ENCODE results near the gene SUPT7L.
"Not testable (repeated sequence)": the region's sequence is repeated elsewhere in the genome, so short reads cannot be mapped to it uniquely, and the experiment has no call there.

SUPT7L gene

DNA sequence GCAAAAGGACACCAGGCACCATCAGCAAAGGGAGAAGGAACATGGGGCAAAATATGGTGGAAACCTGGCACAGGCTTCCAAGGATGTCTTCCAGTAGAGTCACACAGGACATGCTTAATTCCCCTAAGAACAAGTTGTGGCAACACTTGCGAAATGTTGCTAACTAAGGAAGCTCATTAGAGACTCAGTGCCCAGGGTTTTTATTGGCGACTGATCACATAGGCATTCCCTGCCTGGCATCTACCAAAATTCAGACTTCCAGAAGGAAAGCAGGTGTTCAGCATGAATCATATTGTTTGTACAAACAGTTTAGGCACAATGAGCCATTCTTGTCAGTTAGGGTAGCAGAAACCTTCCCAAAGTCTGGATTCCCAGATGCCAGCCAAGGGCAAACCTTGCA lies 26.0 kb upstream of the SUPT7L start:
- Histone ChIP-seq H3K27ac (peak overlapping the region in 1 of 21 experiments; percentile 34), H3K4me3 (no peak overlapping the region)

DNA sequence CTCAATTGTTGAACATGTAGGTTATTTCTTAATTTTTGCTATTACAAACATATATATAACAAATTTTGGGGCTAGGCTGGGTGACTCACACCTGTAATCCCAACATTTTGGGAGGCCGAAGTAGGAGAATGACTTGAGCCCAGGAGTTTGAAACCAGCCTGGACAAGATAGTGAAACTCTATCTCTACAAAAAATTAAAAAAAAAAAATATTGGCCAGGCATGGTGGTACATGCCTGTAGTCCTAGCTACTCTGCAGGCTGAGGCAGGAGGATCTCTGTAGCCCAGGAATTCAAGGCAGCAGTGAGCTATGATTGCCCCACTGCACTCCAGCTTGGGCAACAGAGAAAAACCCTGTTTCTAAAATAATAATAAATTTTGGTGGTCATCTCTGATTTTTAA lies 23.8 kb upstream of the SUPT7L start:
- peak overlapping the region in 6 of 21 experiments; percentile 5 to 65 (median 37) for H3K27ac ChIP-seq
- H3K4me3 ChIP-seq: no peak overlapping the region

DNA sequence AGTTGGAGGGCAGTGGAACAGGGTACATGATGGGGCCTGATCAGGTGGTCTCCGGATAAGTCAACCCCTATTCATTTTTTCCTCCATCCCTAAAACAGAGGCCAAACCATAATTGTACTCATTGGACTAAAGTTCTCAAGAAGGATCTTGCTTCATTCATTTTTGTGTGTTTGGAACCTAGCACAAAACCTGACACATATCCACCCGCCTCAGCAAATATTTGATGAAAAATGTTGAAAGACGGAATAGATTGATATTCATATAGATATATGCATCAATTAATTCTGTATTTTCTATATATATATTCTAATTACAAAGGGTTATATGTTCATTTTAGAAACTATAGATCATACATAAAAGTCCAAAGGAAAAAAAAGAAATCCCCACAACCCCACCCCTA lies 22.2 kb upstream of the SUPT7L start:
- Histone ChIP-seq H3K27ac (peak overlapping the region in 5 of 21 experiments; percentile 25 to 70 (median 38)), H3K4me3 (no peak overlapping the region)

DNA sequence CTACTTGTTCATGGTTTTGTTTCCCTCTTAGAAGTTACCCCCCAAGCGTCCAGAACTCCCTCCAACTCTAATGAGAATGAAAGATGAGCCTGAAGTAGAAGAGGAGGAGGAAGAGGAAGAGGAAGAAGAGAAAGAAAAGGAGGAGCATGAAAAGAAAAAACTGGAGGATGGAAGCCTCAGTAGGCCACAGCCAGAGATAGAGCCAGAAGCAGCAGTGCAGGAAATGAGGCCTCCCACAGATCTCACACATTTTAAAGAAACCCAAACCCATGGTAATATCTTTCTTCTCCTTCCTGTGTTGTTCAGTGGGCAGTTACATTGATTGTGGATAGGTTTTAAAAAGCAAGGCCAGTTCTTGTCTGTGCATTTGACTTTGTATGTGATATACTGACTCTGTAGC lies 21.6 kb upstream of the SUPT7L start:
- H3K27ac ChIP-seq: peak overlapping the region in 6 of 21 experiments; percentile 22 to 70 (median 46)
- not testable (repeated sequence) for H3K4me3 ChIP-seq

DNA sequence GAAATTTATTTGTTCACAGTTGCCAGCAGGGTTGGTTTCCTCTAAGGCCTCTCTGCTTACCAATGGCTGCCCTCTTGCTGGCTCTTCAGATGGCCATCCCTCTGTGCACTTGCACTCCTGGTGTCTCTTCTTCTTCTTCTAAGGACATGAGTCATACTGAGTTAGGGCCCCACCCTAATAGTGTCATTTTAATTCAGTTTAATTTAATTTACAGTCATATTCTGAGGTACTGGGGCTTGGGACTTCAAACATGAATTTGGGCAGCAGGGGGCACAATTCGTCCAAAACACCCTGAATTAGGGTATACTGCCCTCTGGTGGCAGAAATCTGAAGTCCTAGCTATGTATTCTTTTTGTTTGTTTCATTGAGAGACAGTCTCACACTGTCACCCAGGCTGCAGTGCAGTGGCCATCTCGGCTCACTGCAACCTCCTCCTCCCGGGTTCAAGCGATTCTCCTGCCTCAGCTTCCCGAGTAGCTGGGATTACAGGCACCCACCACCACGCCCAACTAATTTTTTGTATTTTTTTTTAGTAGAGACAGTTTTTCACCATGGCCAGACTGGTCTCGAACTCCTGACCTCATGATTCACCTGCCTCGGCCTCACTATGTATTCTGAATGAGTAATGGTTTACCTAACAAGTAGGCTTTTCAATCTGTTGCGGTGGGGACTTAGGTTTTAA lies 20.1 kb upstream of the SUPT7L start:
- Histone ChIP-seq H3K27ac (peak overlapping the region in 12 of 21 experiments; percentile 0 to 75 (median 52)), H3K4me3 (no peak overlapping the region)

DNA sequence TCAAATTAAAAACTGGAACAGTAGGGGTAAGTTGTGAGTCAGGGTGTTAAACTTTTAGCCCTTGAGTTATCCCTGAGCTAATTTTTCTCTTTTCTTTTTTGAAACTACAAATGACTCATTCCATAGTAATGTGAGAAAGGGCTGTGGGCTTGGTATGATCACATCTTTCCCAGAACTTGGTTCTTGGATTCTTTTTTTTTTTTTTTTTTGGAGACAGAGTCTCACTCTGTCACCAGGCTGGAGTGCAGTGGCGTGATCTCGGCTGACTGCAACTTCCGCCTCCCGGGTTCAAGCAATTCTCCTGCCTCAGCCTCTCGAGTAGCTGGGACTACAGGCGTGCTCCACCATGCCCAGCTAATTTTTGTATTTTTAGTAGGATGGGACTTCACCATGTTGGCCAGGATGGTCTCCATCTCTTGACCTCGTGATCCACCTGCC lies 18.9 kb upstream of the SUPT7L start:
- not testable (repeated sequence) for H3K4me3 ChIP-seq
- H3K27ac ChIP-seq: peak overlapping the region in 11 of 21 experiments; percentile 5 to 75 (median 65)

DNA sequence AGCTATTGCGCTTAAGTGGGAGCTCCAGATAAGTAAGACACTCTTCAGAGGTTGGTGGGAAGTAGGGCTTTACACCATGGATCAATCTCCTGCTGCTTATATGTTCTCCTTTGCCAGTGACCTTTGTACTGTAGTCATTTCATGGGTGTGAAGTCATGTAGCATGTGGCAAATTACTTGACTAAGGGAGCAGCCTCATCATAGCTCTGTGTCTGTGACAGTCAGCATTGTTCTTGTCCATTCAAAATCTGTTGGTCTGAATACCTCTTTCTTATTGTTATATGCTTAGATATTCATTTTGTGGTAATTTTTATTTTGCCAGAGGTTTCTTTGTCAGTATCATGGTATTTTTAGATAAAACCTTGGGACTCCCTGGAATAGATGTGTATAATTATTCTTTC lies 18.4 kb upstream of the SUPT7L start:
- Histone ChIP-seq H3K27ac (peak overlapping the region in 12 of 21 experiments; percentile 5 to 75 (median 42)), H3K4me3 (no peak overlapping the region)

DNA sequence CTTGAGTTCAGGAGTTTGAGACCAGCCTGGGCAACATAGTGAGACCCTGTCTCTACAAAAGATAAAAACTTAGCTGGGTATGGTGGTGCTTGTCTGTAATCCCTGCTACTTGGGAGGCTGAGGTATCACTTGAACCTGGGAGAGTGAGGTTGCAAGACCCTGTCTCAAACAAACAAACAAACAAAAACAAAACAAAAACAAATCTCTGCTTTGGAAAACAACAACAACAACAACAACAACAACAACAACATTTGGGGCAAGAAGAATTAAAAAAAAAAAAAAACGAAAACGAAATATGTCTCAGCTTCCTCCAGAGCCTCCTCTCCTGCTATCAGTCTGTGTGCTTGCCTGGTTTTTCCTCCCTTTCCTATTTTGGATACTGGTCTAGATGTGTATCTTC lies 17.2 kb upstream of the SUPT7L start:
- Histone ChIP-seq H3K27ac (peak overlapping the region in 5 of 21 experiments; percentile 47 to 75 (median 71)), H3K4me3 (no peak overlapping the region)

DNA sequence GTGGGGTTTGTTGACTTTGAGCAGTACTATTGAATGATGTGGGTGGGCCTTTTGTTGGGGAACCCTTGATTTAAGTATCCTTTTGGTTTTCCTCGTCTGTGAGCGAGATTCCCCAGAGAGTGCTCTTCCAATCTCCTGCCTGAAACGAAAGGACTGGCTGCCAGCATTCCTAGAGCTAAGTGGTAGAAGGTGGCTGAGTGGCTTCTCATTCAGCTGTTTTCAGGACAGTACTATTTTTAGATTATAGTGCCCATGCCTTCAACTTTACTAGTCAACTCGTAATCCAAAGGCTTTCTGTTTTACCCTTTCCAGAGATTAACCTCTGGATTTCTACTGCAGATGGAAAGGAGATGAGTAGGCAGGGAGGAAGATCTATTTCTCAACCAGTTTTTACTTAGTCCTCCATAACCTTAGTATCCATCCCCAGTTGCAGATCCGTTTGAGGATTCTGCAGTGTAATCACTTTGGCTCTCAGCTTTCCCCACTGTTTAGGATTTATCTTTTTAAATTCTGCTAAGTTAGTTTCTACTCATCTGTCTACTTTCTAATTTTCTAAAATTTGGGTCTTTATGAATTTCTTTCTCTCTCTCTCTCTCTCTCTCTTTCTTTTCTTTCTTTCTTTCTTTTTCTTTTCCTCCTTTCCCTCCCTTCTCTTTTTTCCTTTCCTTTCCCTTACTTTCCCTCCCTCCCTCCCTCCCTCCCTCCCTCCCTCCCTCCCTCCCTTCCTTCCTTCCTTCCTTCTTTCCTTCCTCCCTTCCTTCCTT lies 9.5 kb upstream of the SUPT7L start:
- no peak overlapping the region for H3K27ac ChIP-seq
- H3K4me3 ChIP-seq: no peak overlapping the region

DNA sequence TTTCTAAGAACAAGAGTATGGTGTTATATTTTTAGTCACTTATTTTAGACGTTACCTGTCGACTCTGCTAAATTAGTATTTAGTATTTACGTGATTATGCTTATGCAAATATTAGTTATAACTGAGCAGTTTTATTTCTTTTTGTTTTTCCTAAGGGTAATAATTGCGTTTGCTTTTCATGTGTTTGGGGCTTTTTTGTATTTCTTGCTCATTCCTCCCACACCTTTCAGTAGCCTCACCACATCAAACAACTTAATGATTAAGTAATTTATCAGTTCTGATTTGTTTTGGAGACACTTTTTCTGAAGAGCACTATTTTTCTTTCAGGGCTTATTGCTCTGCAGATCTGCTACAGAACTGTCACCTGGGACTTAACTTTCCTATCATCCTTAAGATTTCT lies 7.8 kb upstream of the SUPT7L start:
- H3K27ac ChIP-seq: no peak overlapping the region
- no peak overlapping the region for H3K4me3 ChIP-seq

DNA sequence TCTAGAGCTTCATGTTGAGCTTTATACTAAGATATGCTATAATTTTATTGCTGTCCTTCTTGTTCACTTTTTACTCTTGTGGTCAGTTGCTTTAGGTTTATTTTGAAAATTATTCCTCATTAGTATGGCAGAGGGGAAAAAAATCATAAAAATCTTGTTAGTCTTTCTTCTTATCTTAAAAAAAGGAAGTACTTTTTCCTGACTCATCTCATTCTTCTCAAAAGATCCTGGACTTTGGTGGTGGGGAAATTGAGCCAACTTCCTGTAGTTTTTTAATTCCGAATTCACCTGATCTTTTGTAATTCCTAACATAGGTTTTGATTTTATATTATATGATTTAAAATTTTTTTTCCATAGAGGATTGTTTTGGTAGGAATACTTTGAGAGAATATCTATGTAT lies 4.0 kb upstream of the SUPT7L start:
- H3K27ac ChIP-seq: no peak overlapping the region
- no peak overlapping the region for H3K4me3 ChIP-seq

DNA sequence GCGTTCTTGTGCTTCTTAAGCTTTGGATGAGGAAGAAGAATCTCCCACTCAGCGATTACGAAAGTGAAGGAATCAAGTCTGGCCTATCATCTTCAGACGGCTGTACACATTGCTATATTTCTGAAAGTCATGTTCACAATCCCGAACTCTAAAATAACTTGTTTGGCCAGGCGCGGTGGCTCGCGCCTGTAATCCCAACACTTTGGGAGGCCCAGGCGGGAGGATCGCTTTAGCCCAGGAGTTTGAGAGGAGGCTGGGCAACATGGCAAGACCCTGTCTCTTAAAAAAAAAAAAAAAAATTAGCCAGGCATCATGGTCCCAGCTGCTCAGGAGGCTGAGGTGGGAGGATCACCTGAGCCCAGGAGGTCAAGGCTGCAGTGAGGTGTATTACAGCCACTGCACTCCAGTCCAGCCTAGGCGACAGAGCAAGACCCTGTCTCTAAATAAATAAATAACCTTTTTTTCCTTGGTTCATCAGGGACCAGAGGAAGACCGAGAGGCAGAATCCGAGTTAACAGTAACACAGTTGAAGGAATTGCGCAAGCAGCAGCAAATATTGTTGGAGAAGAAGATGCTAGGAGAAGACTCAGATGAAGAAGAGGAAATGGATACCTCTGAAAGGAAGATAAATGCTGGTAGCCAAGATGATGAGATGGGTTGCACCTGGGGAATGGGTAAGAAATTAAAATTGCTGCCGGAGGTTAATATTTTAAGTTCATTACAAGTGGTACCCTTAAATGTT lies 1.4 kb upstream of the SUPT7L start:
- H3K4me3 ChIP-seq: peak overlapping the region; percentile 61 to 93 (median 69)
- peak overlapping the region in 8 of 21 experiments; percentile 77 to 96 (median 92) for H3K27ac ChIP-seq

DNA sequence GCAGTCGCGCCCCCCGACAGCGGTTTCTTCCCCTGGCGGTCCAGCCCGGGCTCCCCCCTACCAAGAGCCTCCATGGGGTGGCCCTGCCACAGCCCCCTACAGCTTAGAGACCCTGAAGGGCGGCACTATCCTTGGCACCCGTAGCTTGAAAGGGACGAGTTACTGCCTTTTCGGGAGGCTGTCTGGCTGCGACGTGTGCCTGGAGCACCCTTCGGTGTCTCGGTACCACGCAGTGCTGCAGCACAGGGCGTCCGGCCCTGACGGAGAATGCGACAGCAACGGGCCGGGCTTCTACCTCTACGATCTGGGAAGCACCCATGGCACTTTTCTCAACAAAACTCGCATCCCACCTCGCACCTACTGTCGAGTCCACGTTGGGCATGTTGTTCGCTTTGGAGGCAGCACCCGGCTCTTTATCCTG lies 750 bp upstream of the SUPT7L start:
- peak overlapping the region; percentile 23 to 96 (median 89) for H3K27ac ChIP-seq
- H3K4me3 ChIP-seq: peak overlapping the region; percentile 61 to 93 (median 69)

DNA sequence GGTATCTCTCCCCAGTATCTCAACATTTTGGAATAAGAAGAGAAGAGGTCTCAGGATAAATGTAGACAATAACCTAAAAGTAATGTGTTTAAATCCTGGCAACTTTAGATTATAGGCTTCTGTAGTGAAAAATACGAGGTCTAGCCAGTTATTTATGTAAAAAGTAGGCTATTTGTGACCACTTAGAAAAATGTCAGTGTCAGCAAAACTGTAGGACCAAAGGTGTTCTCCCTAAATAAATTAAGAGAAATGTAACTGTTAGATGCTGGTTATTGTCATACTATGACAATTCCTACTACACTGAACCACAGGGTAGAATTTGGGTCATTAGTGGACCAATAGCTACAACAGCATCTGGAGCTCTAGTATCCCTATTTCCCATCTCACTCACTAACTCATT lies 2.0 kb downstream of the SUPT7L start:
- Histone ChIP-seq H3K4me3 (no peak overlapping the region), H3K27ac (no peak overlapping the region)

DNA sequence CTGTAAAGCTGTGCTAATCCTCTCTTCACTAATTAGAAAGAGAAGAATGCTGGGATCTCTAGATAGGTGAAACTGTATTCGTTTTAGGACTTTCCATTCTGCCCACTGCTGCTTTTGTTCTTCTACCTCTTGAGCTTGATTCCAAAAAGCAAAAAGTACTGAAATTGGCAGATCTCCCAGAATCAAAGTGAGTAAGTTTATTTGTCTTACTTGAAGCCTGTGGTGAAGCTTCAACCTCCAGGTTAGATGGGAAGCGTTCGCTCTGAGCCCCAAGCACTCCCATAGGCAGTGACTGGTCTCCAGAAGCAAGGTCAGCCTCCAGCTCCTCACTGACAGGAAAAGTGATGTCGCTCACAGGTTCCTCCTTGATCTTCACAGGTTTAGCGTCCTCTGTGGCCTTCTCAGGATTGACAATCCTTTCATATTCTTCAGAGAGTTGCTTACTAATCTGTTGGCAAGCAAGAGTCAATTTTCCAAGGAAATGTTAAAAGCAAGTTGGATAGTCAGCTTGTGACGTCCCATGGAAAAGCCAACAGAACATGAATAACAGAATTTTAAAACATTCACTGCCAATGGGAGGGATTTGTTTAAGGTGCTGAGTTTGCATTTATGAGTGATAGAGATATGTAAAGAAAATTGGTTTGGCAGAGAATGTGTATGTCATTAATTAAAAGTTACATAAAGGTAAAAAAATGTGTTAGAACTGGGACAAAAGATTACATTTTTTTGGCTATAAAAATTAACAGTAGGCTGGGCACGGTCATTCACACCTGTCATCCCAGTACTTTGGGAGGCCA lies 8.1 kb downstream of the SUPT7L start:
- Histone ChIP-seq H3K27ac (no peak overlapping the region), H3K4me3 (no peak overlapping the region)

DNA sequence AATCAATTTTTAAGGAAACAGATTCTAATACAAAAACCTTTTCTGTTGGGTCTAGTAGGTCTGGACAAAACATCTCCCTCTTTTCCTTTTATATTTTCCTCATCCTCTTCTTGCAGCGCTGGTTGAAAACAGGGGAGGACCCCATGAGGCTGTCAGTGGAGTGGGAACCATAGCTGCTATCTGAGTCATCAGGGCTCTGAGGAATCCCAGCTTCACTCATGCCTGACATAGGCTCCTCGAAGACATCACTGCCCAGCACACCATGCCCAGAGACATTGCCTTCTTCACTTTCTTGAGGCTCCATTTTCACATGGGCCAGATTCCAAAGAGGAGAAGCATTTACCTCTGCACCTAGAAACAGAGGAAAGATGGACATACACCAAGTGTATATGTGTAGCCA lies 10.0 kb downstream of the SUPT7L start:
- no peak overlapping the region for H3K27ac ChIP-seq
- no peak overlapping the region for H3K4me3 ChIP-seq

DNA sequence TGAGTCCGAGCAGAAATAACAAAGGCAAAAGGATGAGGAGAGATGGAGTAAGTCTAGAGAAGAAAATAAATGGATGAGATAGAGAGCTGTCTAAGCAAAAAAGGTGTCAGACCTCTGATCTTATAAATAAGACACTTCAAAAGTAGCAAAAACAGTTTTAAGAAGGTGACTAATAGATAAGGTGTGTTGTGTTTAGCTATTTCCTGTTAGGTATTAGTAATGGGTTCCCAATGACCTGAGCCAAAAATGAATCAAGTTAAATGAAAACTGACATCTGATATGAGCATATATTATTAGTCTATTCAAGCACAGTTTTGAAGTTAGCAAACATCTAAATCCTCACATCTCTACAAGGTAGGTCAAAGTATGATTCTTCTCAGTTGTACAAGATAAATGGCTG lies 10.6 kb downstream of the SUPT7L start:
- Histone ChIP-seq H3K27ac (no peak overlapping the region), H3K4me3 (no peak overlapping the region)

DNA sequence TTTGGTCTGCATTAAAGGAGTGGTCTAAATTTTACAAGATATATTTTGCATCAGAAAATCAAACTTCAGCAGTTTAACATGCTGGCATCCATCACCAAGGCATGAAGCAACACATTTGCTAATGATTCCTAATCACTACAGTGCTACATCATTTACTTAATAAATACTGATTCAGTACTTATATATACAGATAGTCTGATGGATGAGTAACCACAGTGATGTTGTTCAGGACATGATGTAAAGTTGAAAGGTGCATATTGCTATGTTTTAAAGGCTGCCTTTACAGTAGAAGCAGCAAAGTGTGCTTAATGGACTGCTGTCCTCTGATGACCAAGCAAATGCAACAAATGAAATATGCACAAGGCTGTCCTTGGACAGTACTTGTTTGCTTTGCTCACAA lies 11.1 kb downstream of the SUPT7L start:
- Histone ChIP-seq H3K4me3 (no peak overlapping the region), H3K27ac (no peak overlapping the region)

DNA sequence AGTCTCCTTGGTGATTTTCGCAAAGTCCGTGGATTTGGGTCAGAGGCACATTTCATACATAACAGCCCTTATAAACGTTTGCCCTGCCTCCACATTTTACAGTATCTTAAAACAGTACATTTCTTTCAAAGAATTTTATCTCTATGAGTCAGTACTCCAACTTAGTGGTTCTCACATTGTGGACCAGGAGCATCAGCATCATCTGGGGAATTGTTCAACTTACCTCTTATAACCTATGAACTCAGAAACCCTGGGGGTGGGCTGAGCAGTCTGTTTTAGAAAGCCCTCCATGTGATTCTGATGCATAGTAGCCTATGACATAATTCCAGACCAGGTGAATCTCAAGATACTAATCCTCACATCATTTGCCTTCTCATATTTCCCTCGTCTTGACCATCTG lies 12.4 kb downstream of the SUPT7L start:
- no peak overlapping the region for H3K27ac ChIP-seq
- no peak overlapping the region for H3K4me3 ChIP-seq

DNA sequence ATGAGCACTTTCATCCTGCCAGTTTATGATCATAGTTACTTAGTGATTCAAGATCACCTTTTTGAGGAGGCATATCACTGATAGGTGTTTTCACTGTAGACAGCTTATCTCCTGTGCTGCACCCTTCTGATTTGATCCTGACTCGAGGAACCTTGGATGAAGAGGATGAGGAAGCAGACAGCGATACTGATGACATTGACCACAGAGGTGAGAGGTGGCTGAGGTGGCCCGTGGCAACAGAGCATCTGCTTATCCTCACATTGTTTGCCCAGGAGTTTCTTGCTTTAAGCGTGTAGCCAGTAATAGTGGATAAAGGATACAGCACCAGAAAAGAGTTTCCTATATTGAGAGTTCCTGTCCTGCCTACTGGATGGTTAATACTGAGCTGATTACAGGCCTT lies 15.7 kb downstream of the SUPT7L start:
- Histone ChIP-seq H3K4me3 (no peak overlapping the region), H3K27ac (no peak overlapping the region)

Measured in skin epidermis (tissue), 12 donors.